ENCODE data around the gene MIB1.

The MIB1 gene

DNA sequence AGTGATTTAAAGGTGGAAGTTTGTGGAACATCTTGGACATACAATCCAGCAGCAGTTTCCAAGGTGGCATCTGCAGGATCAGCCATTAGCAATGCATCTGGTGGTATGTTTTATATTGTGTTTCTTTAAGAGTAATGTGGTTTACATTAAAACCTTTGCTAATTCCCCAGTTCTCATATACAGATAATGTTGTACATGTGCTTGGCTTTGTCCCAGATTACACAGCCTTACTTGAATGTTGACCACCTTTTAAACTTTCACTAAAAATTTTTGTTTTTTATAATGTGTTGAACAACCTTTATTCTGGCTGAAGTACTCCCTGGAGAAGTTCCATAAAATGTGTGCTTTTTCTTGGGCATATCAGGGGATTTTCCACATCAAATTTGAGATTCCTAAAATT is 57.5 kb downstream of the MIB1 start:
- TF ChIP-seq, protein P1, sequence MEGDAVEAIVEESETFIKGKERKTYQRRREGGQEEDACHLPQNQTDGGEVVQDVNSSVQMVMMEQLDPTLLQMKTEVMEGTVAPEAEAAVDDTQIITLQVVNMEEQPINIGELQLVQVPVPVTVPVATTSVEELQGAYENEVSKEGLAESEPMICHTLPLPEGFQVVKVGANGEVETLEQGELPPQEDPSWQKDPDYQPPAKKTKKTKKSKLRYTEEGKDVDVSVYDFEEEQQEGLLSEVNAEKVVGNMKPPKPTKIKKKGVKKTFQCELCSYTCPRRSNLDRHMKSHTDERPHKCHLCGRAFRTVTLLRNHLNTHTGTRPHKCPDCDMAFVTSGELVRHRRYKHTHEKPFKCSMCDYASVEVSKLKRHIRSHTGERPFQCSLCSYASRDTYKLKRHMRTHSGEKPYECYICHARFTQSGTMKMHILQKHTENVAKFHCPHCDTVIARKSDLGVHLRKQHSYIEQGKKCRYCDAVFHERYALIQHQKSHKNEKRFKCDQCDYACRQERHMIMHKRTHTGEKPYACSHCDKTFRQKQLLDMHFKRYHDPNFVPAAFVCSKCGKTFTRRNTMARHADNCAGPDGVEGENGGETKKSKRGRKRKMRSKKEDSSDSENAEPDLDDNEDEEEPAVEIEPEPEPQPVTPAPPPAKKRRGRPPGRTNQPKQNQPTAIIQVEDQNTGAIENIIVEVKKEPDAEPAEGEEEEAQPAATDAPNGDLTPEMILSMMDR (conservative IDR thresholded peaks at IDR 0.05), result no peak
- TF ChIP-seq ZFX (IDR thresholded peaks at IDR 0.05), result no peak
- no peak overlapping the region for H3K27ac ChIP-seq

DNA sequence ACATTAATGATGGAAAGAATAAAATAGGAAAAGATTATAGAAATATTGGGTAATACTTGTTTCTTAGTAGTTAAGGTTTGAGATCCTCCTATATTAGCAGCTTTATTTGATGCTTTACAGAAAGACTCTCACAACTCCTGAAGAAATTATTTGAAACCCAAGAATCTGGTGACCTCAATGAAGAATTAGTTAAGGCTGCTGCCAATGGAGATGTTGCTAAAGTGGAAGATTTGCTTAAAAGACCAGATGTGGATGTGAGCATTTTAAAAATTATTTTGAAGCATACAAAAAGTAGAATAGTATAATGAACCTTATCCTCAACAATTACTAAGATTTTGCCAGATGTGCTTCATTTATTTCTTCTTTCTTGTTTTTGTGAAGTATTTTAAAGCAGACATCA is 59.1 kb downstream of the MIB1 start:
- no peak overlapping the region for H3K27ac ChIP-seq
- TF ChIP-seq, protein P1 (conservative IDR thresholded peaks at IDR 0.05), result no peak
- no peak for TF ChIP-seq ZFX (IDR thresholded peaks at IDR 0.05)

DNA sequence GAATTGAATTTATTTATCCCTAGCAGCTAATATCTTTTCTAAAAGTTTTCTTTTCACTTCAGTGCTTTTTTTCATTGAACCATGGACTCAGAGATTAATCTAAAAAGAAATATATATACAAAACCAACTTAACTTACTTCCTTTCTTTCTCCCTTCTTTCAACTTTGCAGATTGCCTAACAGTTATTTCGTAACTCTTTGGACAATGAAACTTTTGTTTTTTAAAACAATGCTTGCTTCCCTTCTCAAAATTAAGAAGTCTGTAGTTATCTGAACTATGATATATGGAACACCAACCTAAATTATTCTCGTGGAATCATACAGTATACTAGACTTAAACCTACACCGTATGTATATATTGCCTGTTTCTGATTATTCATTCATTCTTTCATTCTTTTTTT is 62.9 kb downstream of the MIB1 start:
- no peak overlapping the region for H3K27ac ChIP-seq
- no peak for TF ChIP-seq ZFX (IDR thresholded peaks at IDR 0.05)
- TF ChIP-seq, protein P1 (conservative IDR thresholded peaks at IDR 0.05), result no peak

DNA sequence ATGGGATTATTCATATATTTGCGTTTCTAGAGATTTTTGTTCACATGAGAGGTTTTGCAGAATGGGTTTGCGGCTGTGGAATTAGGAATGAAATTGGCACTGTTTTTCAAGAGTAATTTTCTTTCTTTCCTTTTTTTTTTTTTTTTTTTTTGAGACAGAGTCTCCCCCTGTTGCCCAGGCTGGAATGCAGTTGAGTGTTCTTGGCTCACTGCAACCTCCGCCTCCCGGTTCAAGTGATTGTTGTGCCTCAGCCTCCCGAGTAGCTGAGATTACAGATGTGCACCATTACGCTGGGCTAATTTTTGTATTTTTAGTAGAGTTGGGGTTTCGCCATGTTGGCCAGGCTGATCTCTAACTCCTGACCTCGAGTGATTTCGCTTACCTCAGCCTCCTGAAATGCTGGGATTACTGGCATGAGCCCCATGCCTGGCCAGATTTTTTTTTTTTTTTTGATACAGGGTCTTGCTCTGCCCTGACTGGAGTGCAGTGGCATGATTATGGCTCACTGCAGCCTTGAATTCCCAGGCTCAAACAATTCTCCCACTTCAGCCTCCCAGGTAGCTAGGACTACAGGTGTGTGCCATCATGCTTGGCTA is 65.3 kb downstream of the MIB1 start:
- H3K27ac ChIP-seq, result no peak overlapping the region
- TF ChIP-seq, protein P1 (conservative IDR thresholded peaks at IDR 0.05), result no peak
- TF ChIP-seq ZFX (IDR thresholded peaks at IDR 0.05), result no peak

DNA sequence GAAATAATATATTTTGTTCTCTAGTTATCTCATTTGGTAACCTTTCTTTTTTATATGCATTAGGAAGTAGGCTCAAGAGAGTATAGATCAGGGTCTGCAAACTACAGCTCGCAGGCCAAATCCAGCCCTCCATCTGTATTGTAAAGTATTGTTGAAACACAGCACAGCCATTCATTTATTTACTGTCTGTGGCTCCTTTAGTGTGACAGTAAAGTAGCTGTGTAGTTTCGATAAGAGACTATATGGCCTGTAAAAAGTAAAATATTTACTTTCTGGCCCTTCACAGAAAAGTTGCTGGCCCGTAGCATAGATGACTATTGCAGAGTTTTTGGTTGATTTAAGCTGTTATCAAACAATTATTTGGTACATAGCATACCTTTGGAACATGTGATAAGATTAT is 67.6 kb downstream of the MIB1 start:
- TF ChIP-seq ZFX (IDR thresholded peaks at IDR 0.05), result no peak
- TF ChIP-seq, protein P1 (conservative IDR thresholded peaks at IDR 0.05), result no peak
- no peak overlapping the region for H3K27ac ChIP-seq

DNA sequence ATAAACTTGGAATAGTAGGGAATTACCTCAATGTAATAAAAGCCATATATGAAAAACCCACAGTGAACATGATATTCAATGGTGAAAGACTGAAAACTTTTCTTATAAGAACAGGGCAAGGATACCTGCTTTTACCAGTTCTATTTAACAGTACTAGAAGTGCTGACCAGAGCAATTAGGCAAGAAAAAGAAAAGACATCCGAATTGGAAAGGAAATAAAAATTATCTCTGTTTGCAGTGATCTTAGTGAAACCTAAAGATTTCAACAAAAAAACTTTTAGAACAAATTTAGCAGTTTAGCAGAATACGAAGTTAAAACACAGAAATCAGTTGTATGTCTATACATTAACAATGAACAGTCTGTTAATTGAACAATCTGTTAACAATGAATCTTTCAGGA is 69.1 kb downstream of the MIB1 start:
- H3K27ac ChIP-seq, result no peak overlapping the region
- TF ChIP-seq, protein P1 (conservative IDR thresholded peaks at IDR 0.05), result no peak
- no peak for TF ChIP-seq ZFX (IDR thresholded peaks at IDR 0.05)

DNA sequence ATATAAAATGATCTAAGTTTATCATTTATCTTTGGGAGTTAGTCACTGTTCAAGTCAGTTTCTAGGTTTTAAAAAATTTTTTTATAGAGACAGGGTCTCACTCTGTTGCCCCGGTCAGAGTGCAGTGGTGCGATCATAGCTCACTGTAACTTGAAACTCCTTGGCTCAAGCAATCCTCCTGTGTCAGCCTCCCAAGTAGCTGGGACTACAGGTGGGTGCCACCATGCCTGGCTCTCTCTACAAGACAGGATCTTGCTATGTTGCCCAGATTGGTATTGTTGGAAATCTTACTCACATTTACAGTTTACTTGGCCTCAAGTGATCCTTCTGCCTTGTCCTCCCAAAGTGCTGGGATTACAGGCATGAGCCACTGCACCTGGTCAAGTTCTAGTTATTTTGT is 74.5 kb downstream of the MIB1 start:
- no peak overlapping the region for H3K27ac ChIP-seq
- TF ChIP-seq ZFX (IDR thresholded peaks at IDR 0.05), result no peak
- TF ChIP-seq, protein P1 (conservative IDR thresholded peaks at IDR 0.05), result no peak
